IMR-90 (cell line): ENCODE results near the gene PPP2R5B.

Experiments
- BHLHE40 ChIP-seq: fragments of 150-350 bp; IDR thresholded peaks from 2 replicates; pipeline ENCODE4 v1.6.1; 2016; ENCODE audit warnings: mild to moderate bottlenecking, low read depth, low read length
- CEBPB ChIP-seq: IDR thresholded peaks from 2 replicates; pipeline ENCODE4 v1.6.1; 2012; ENCODE audit warnings: low read depth, low read length, improper control_type of control experiment
- CTCF ChIP-seq: conservative IDR thresholded peaks from 2 replicates; pipeline ENCODE4 v1.5.1; 2012; ENCODE audit warnings: mild to moderate bottlenecking, low read depth, low read length, improper control_type of control experiment
- MAZ ChIP-seq: IDR thresholded peaks from 2 replicates; pipeline ENCODE4 v1.6.1; 2012; ENCODE audit warnings: low read depth, mild to moderate bottlenecking, low read length, improper control_type of control experiment, moderate library complexity, borderline replicate concordance
- POLR2A ChIP-seq: IDR thresholded peaks from 2 replicates; pipeline ENCODE4 v1.6.1; 2012; ENCODE audit warnings: mild to moderate bottlenecking, low read depth, low read length
- RAD21 ChIP-seq: IDR thresholded peaks from 2 replicates; pipeline ENCODE4 v1.6.1; 2012; ENCODE audit warnings: low read length, improper control_type of control experiment
- RCOR1 ChIP-seq: IDR thresholded peaks from 2 replicates; pipeline ENCODE4 v1.6.1; 2012; ENCODE audit warnings: mild to moderate bottlenecking, low read length, improper control_type of control experiment; ENCODE audit not compliant: insufficient replicate concordance
- RFX5 ChIP-seq: IDR thresholded peaks from 2 replicates; pipeline ENCODE4 v1.8.0; 2012; ENCODE audit warnings: low read depth, mild to moderate bottlenecking, low read length, moderate library complexity
- TF ChIP-seq, protein P1 (sequence below): fragments of 150-350 bp; IDR thresholded peaks from 2 replicates; pipeline ENCODE4 v1.6.1; 2017; ENCODE audit warnings: mild to moderate bottlenecking, antibody characterized with exemption, low read length, low read depth

DNA sequence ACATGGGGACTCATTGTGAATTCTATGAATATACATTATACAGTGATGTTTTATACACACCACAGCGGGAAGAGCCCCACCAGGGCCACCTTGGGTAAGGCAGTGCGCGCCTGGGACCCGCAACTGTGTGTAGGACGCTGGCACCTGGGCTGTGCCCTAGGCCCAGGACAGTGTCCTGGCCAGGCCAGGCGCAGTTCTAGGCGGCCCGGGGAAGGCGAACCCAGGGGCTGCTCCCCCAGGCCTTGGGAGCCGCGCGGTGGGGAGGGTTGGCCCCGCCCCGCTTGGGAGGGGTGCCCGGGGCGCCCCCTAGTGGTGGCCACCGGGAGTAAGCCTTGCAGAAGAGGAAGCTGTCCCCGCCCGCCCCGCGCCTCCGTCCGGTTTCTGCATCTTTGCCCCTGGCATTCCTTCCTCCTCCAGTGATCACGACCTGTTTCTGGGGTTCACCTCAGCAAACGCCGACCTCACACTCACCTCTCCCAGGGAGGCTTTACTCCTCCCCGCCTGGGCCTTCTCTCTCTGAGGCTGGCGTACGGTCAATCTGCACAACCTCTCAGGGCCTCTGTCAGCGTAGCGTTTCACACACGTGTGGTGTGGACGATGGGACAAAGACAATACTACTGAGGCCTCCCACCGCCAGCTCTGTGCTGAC is 36.6 kb upstream of the PPP2R5B start:
- TF ChIP-seq RCOR1 (no peak), CTCF (peak; percentile 76), RFX5 (no peak), POLR2A (no peak), MAZ (peak; percentile 95), RAD21 (peak; percentile 41), CEBPB (no peak), BHLHE40 (no peak)
- TF ChIP-seq, protein P1, sequence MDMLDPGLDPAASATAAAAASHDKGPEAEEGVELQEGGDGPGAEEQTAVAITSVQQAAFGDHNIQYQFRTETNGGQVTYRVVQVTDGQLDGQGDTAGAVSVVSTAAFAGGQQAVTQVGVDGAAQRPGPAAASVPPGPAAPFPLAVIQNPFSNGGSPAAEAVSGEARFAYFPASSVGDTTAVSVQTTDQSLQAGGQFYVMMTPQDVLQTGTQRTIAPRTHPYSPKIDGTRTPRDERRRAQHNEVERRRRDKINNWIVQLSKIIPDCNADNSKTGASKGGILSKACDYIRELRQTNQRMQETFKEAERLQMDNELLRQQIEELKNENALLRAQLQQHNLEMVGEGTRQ, result no peak
